GM19351 (cell line): Measurements from ENCODE around the gene TNFRSF14.

Source experiments
- ATAC-seq: cut with Tn5 transposase; IDR thresholded peaks from one replicate; pipeline ENCODE4 v1.9.1; 2021; ENCODE audit warnings: mild to moderate bottlenecking, moderate library complexity; ENCODE audit not compliant: unreplicated experiment

TNFRSF14 gene

DNA sequence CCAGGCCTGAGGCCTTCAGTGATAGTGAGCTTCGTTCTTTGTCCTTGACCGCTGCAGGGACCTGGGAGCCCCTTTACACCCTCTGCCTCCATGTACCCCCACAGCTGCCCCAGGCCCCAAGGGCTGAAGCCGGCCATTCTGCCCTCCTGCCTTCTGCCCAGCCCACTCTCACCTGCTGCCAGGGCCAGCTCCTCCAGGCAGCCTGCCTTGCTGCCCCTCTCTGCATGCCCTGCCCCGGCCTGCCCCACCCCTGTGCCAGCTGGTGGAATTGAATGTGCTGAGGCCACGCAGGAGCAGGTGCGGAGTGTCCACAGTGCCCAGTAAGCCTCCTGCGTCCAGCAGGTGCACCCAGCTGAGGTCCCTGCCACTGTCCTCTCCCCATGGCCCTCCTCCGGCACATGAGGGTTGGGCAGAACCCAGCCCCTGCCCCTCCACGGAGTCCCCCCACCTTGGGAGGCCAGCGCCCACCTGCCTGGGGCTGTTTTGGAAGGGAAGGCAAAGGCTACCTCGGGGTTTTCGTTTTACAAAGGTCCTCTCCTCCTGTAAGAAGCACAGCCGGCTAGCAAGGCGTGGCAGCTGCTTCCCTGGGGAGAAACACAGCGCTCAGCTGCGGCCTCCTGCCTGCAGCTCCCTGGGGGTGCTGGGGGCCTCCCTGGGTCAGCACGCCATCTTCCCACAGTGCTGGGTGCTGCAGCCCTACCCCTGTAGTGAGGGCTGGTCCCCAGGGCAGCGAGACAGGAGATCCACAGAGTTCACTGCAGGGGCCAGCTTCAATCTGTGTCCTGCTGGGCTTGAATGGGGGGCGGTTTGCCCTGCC, 55.7 kb downstream of the TNFRSF14 start:
- no peak for ATAC-seq

DNA sequence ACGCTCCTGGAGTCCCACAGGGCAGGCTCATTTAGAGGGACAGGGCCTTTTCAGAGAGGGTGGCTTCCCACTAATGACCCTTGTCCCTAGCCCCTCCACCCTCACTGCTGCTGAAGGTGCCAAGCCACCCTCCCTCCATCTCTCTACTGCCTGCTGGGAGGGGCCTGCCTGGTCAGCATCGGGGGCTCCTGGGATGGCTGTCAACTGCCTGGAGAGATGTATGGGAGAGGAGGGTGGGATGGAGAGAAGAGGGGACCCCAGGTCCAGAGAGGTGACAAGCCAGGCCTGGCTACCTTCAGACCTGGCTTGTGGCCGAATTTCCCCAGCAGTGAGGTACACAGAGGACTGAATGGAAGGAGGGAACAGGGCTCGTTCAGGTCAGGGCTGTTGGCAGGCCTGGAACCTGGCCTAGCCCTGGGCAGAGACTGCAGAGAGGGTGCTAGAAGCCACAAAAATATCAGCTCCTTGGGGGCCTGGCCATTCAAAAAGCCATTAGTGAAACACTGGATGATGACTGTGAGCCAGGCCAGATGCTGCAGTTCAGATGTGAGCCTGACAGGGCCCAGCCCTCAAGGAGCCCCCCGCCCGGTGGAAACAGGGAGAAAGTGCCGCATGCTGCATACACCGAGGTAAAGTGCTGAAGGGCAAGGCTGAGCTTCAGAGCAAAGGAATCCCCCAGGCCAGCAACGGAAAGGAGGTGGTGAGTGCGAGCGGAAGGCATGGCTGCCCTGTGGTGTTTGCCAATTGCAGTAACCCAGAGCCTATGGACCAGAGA, 56.6 kb downstream of the TNFRSF14 start:
- ATAC-seq: no peak
